Measurements from ENCODE around the gene MYRIP.

MYRIP gene

DNA sequence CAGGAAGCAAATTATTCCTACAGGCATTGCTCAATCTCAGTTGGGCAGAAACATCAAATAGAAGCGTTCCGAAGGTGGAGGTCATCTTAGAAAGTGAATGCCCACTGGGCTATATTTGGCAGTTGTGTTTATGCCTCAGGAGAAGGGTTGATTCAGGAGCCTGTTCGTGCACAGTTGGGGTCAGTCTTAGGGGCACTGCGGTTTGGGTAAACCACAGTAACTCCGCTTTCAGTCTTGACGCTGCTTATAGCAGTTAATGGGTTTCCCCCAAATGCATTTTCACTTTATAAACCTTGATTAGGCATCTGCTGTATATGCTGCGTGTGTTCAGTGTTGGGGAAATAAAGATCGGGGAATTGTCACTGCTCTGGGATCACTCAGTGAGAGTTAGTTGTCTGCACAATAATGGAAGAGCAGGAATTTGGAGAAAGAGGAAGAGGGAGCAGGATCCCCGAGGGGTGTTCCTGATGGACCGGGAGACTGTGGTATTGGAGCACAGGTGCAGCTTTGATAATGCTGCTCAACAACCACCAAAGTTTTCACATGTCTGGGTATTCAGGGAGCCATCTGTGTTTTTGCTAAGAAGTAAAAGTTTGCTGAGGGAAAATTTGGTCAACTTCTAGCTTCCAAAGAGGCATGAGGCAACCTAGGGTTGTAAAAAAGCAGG is 375.8 kb downstream of the MYRIP start:
- H3K9ac ChIP-seq (ENCODE audit: low read depth in 1 of 2, low read length in 2 of 2): no peak overlapping the region
- H3K36me3 ChIP-seq (ENCODE audit: control insufficient read depth in 1 of 2, insufficient read depth in 2 of 2, low read length in 2 of 2): no peaks in the 10 kb centered on the region
- no peak overlapping the region for H3K27ac ChIP-seq (ENCODE audit: low read depth, low read length)
- H3K4me3 ChIP-seq (ENCODE audit: low read depth in 1 of 2, low read length in 2 of 2): no peak overlapping the region
- H3K4me1 ChIP-seq (ENCODE audit: control insufficient read depth in 1 of 2, insufficient read depth in 2 of 2, low read length in 2 of 2): peaks cover 0 to 4% of the 10 kb centered on the region in 2 donors
- H3K27me3 ChIP-seq (ENCODE audit: control insufficient read depth in 1 of 2, insufficient read depth in 2 of 2, low read length in 2 of 2): no peaks in the 10 kb centered on the region
- H3K9me3 ChIP-seq (ENCODE audit: control insufficient read depth in 1 of 2, low read length in 2 of 2): no peaks in the 10 kb centered on the region

DNA sequence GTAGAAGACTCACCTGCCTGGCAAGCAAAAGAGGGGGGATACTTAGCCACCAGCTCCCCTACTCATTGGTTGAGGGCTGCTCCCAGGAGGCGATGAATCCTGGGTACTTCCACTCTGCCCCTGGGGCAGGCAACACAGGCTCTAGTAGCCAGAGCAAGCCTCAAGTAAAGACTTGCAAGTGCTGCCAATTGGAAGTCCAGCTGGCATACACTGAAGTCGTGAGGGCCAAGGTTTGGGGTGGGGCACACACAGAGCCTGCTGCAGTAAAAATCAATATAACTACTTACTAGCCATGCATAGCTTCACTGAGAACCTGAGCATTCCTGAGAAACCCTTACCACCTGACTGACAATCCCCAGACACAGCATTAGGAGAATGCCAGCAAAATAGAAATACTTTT is 377.1 kb downstream of the MYRIP start:
- H3K9ac ChIP-seq (ENCODE audit: low read depth in 1 of 2, low read length in 2 of 2): no peak overlapping the region
- H3K27ac ChIP-seq (ENCODE audit: low read depth, low read length): no peak overlapping the region
- no peak overlapping the region for H3K4me3 ChIP-seq (ENCODE audit: low read depth in 1 of 2, low read length in 2 of 2)
- no peaks in the 10 kb centered on the region for H3K9me3 ChIP-seq (ENCODE audit: control insufficient read depth in 1 of 2, low read length in 2 of 2)
- no peaks in the 10 kb centered on the region for H3K27me3 ChIP-seq (ENCODE audit: control insufficient read depth in 1 of 2, insufficient read depth in 2 of 2, low read length in 2 of 2)
- H3K4me1 ChIP-seq (ENCODE audit: control insufficient read depth in 1 of 2, insufficient read depth in 2 of 2, low read length in 2 of 2): peaks cover 0 to 4% of the 10 kb centered on the region in 2 donors
- no peaks in the 10 kb centered on the region for H3K36me3 ChIP-seq (ENCODE audit: control insufficient read depth in 1 of 2, insufficient read depth in 2 of 2, low read length in 2 of 2)

DNA sequence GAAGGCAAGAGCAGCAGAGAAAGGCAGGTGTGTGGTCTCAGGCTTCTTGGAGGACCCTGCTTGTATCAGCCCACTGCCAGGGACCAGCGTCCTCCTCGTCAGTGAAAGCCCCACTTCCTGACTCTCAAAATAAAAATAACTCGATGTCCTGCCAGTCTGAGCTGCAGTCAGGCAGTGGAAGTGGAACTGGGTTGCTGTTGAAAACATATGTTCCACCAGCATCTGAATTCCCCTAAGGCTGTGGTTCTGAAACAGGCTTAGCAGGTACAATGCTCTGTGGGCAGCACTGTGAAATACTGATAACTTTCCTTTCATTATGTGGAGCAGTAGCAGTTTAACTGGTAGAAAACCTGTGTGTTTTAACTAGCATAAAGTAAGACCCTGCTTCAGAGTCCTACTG is 378.5 kb downstream of the MYRIP start:
- no peaks in the 10 kb centered on the region for H3K27me3 ChIP-seq (ENCODE audit: control insufficient read depth in 1 of 2, insufficient read depth in 2 of 2, low read length in 2 of 2)
- no peak overlapping the region for H3K27ac ChIP-seq (ENCODE audit: low read depth, low read length)
- H3K4me1 ChIP-seq (ENCODE audit: control insufficient read depth in 1 of 2, insufficient read depth in 2 of 2, low read length in 2 of 2): peaks cover 0 to 4% of the 10 kb centered on the region in 2 donors
- no peak overlapping the region for H3K9ac ChIP-seq (ENCODE audit: low read depth in 1 of 2, low read length in 2 of 2)
- no peak overlapping the region for H3K4me3 ChIP-seq (ENCODE audit: low read depth in 1 of 2, low read length in 2 of 2)
- no peaks in the 10 kb centered on the region for H3K36me3 ChIP-seq (ENCODE audit: control insufficient read depth in 1 of 2, insufficient read depth in 2 of 2, low read length in 2 of 2)
- H3K9me3 ChIP-seq (ENCODE audit: control insufficient read depth in 1 of 2, low read length in 2 of 2): no peaks in the 10 kb centered on the region

DNA sequence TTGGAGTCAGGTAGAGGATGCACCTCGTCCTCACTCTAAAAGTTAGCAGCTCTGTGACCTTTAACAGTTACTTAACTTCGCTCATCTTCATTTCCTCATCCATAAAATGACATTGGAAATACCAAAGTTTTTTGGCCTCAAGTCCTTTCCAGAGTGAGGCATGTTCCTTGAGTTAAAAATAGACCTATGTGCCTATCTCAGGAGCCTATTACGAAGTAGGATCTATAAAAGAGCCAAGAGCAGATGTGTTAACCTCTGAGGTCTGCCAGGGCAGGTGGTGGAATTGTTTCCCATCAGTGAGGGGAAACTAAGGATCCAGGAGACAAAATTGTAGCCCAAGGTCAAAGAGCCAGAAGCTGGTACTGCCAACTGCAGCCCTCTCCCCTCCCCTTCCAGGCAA is 379.7 kb downstream of the MYRIP start:
- Histone ChIP-seq H3K9me3 (ENCODE audit: control insufficient read depth in 1 of 2, low read length in 2 of 2) (no peaks in the 10 kb centered on the region), H3K27me3 (ENCODE audit: control insufficient read depth in 1 of 2, insufficient read depth in 2 of 2, low read length in 2 of 2) (no peaks in the 10 kb centered on the region), H3K27ac (ENCODE audit: low read depth, low read length) (no peak overlapping the region), H3K9ac (ENCODE audit: low read depth in 1 of 2, low read length in 2 of 2) (no peak overlapping the region), H3K4me1 (ENCODE audit: control insufficient read depth in 1 of 2, insufficient read depth in 2 of 2, low read length in 2 of 2) (peaks cover 0 to 4% of the 10 kb centered on the region in 2 donors), H3K4me3 (ENCODE audit: low read depth in 1 of 2, low read length in 2 of 2) (no peak overlapping the region), H3K36me3 (ENCODE audit: control insufficient read depth in 1 of 2, insufficient read depth in 2 of 2, low read length in 2 of 2) (no peaks in the 10 kb centered on the region)

DNA sequence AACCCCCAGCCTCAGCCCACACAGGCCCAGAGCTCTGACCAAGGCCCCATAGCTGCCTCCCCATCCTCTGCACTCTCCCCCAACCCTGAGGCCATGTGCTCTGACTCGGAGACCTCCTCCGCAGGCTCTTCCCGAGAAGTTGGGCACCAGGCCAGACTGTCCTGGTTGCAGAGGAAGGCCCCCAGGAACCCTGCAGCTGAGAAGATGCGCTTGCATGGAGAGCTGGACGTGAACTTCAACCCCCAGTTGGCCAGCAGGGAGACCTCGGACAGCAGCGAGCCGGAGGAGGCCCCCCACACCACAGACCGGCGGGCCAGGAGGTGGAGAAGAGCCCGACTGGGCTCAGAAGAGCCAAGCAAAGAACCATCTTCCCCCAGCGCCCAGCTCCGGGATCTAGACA is 380.6 kb downstream of the MYRIP start:
- Histone ChIP-seq H3K4me1 (ENCODE audit: control insufficient read depth in 1 of 2, insufficient read depth in 2 of 2, low read length in 2 of 2) (peaks cover 0 to 4% of the 10 kb centered on the region in 2 donors), H3K9me3 (ENCODE audit: control insufficient read depth in 1 of 2, low read length in 2 of 2) (no peaks in the 10 kb centered on the region), H3K27ac (ENCODE audit: low read depth, low read length) (no peak overlapping the region), H3K9ac (ENCODE audit: low read depth in 1 of 2, low read length in 2 of 2) (no peak overlapping the region), H3K4me3 (ENCODE audit: low read depth in 1 of 2, low read length in 2 of 2) (no peak overlapping the region), H3K27me3 (ENCODE audit: control insufficient read depth in 1 of 2, insufficient read depth in 2 of 2, low read length in 2 of 2) (no peaks in the 10 kb centered on the region), H3K36me3 (ENCODE audit: control insufficient read depth in 1 of 2, insufficient read depth in 2 of 2, low read length in 2 of 2) (no peaks in the 10 kb centered on the region)

DNA sequence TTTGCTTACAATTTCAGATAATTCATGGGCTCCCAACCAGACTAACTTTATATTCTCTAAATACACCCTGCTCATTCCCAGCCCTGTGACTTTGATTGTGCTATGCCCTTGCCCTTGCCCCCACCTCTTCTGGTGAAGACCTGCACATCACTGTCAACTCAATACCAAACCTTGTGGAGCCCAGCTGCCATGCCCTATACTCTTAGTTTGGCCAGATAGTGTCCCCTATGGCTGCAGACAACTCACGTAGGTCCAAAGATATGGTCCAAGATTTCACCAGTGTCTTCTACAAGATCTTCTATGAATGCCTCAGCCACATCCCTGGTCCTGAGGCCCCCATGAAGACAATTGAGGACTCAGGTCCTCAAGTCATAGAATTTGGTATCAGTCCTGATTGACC is 381.8 kb downstream of the MYRIP start:
- no peak overlapping the region for H3K27ac ChIP-seq (ENCODE audit: low read depth, low read length)
- no peak overlapping the region for H3K9ac ChIP-seq (ENCODE audit: low read depth in 1 of 2, low read length in 2 of 2)
- no peaks in the 10 kb centered on the region for H3K36me3 ChIP-seq (ENCODE audit: control insufficient read depth in 1 of 2, insufficient read depth in 2 of 2, low read length in 2 of 2)
- no peak overlapping the region for H3K4me3 ChIP-seq (ENCODE audit: low read depth in 1 of 2, low read length in 2 of 2)
- no peaks in the 10 kb centered on the region for H3K27me3 ChIP-seq (ENCODE audit: control insufficient read depth in 1 of 2, insufficient read depth in 2 of 2, low read length in 2 of 2)
- H3K4me1 ChIP-seq (ENCODE audit: control insufficient read depth in 1 of 2, insufficient read depth in 2 of 2, low read length in 2 of 2): peaks cover 0 to 4% of the 10 kb centered on the region in 2 donors
- no peaks in the 10 kb centered on the region for H3K9me3 ChIP-seq (ENCODE audit: control insufficient read depth in 1 of 2, low read length in 2 of 2)

DNA sequence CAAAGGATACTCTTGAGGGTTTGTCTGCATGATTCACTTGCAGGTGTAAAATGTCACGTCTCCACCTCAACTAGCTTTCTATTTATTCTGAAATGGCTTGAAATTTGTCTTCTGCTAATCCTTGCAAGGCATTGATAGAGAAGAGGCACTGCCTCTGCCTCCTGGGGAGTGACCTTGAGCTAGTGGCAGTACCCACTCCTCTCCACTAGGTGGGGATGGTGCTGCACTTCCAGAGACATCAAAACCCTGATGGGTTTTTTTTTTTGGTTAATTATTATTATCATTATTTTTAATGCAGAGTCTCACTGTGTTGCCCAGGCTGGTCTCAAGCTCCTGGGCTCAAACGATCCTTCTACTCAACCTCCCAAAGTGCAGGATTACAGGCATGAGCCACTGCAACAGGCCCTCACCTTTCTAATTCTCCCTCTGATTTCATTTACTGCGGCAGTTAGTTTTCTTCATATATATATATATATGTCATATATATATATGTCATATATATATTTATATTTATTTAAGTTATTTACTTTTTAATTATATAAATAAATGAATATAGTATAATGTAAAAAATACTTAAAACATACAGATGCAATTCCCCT is 382.5 kb downstream of the MYRIP start:
- H3K27ac ChIP-seq (ENCODE audit: low read depth, low read length): no peak overlapping the region
- H3K36me3 ChIP-seq (ENCODE audit: control insufficient read depth in 1 of 2, insufficient read depth in 2 of 2, low read length in 2 of 2): no peaks in the 10 kb centered on the region
- no peak overlapping the region for H3K9ac ChIP-seq (ENCODE audit: low read depth in 1 of 2, low read length in 2 of 2)
- no peaks in the 10 kb centered on the region for H3K9me3 ChIP-seq (ENCODE audit: control insufficient read depth in 1 of 2, low read length in 2 of 2)
- no peaks in the 10 kb centered on the region for H3K4me1 ChIP-seq (ENCODE audit: control insufficient read depth in 1 of 2, insufficient read depth in 2 of 2, low read length in 2 of 2)
- no peak overlapping the region for H3K4me3 ChIP-seq (ENCODE audit: low read depth in 1 of 2, low read length in 2 of 2)
- no peaks in the 10 kb centered on the region for H3K27me3 ChIP-seq (ENCODE audit: control insufficient read depth in 1 of 2, insufficient read depth in 2 of 2, low read length in 2 of 2)

DNA sequence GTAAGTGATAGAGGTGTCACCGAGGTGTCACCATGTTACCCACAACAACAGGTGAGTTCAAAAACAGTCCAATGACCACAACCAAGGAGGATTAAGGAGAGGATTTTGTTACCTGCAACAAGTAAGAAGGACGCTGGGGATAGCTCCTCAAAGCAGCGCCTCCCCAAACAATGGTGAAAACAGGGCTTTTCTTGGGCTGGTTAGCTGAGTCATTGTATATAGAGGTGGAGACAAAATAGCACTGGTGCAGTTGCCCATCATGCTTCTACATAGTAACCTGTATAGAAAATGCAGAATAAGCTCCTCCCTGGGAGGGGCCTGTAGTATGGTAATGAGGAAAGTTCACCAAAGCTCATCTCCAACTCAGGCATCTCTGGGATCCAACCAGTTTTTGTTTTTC is 383.2 kb downstream of the MYRIP start:
- Histone ChIP-seq H3K36me3 (ENCODE audit: control insufficient read depth in 1 of 2, insufficient read depth in 2 of 2, low read length in 2 of 2) (no peaks in the 10 kb centered on the region), H3K9ac (ENCODE audit: low read depth in 1 of 2, low read length in 2 of 2) (no peak overlapping the region), H3K4me1 (ENCODE audit: control insufficient read depth in 1 of 2, insufficient read depth in 2 of 2, low read length in 2 of 2) (no peaks in the 10 kb centered on the region), H3K4me3 (ENCODE audit: low read depth in 1 of 2, low read length in 2 of 2) (no peak overlapping the region), H3K27me3 (ENCODE audit: control insufficient read depth in 1 of 2, insufficient read depth in 2 of 2, low read length in 2 of 2) (no peaks in the 10 kb centered on the region), H3K9me3 (ENCODE audit: control insufficient read depth in 1 of 2, low read length in 2 of 2) (no peaks in the 10 kb centered on the region), H3K27ac (ENCODE audit: low read depth, low read length) (no peak overlapping the region)

DNA sequence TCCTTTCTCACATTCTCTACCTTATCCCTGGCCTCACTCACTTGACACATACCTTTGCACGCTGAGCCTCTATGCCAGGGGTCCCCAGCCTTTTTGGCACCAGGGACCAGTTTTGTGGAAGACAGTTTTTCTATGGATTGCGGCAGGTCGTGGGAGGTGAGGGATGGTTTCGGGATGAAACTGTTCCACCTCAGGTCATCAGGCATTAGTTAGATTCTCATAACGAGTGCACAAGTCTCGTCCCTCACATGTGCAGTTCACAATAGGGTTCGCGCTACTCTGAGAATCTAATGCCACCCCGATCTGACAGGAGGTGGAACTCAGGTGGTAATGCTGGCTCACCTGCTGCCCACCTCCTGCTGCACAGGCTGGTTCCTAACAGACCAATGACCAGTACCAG is 387.6 kb downstream of the MYRIP start:
- H3K36me3 ChIP-seq (ENCODE audit: control insufficient read depth in 1 of 2, insufficient read depth in 2 of 2, low read length in 2 of 2): no peaks in the 10 kb centered on the region
- no peaks in the 10 kb centered on the region for H3K9me3 ChIP-seq (ENCODE audit: control insufficient read depth in 1 of 2, low read length in 2 of 2)
- H3K9ac ChIP-seq (ENCODE audit: low read depth in 1 of 2, low read length in 2 of 2): no peak overlapping the region
- no peak overlapping the region for H3K27ac ChIP-seq (ENCODE audit: low read depth, low read length)
- H3K27me3 ChIP-seq (ENCODE audit: control insufficient read depth in 1 of 2, insufficient read depth in 2 of 2, low read length in 2 of 2): no peaks in the 10 kb centered on the region
- H3K4me3 ChIP-seq (ENCODE audit: low read depth in 1 of 2, low read length in 2 of 2): no peak overlapping the region
- no peaks in the 10 kb centered on the region for H3K4me1 ChIP-seq (ENCODE audit: control insufficient read depth in 1 of 2, insufficient read depth in 2 of 2, low read length in 2 of 2)

DNA sequence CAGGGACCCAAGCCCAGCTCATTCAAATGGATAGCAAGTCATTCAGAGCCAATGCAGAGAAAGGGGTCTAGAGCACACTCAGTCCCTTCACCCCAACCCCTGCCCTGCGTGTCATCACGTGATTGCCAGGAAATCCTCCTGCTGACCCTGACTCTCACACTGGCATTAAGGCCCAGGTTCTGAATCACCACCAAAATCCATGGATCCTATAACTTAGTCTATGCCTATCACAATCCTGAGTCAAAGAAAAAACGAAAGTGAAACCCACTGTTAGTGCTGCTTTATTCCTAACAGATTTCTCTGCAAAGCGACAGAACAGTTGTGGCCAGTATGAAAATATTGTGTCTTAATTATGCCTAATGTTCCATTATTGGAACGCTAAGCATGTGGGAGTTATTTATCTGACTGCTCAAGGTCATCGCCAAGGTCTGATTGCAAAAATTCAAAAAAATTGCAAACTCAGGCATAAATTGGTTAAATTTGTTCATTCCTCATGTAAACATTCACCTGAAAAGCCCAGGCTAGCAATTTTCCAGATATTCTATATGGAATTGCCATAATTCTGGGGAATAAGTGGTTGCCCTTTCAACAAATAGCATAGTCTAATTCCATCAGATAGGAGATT is 391.4 kb downstream of the MYRIP start:
- no peak overlapping the region for H3K4me3 ChIP-seq (ENCODE audit: low read depth in 1 of 2, low read length in 2 of 2)
- no peaks in the 10 kb centered on the region for H3K36me3 ChIP-seq (ENCODE audit: control insufficient read depth in 1 of 2, insufficient read depth in 2 of 2, low read length in 2 of 2)
- no peaks in the 10 kb centered on the region for H3K4me1 ChIP-seq (ENCODE audit: control insufficient read depth in 1 of 2, insufficient read depth in 2 of 2, low read length in 2 of 2)
- H3K9me3 ChIP-seq (ENCODE audit: control insufficient read depth in 1 of 2, low read length in 2 of 2): no peaks in the 10 kb centered on the region
- H3K9ac ChIP-seq (ENCODE audit: low read depth in 1 of 2, low read length in 2 of 2): no peak overlapping the region
- no peak overlapping the region for H3K27ac ChIP-seq (ENCODE audit: low read depth, low read length)
- H3K27me3 ChIP-seq (ENCODE audit: control insufficient read depth in 1 of 2, insufficient read depth in 2 of 2, low read length in 2 of 2): no peaks in the 10 kb centered on the region

Measured in duodenal mucosa (tissue), 2 donors.